Measurements from ENCODE around the gene ORAI2. TPM values are rescaled to one million over a fixed set of nuclear protein-coding genes. Genes with fewer than 3 reads are reported as not detected.
"Not testable (repeated sequence)": the region's sequence is repeated elsewhere in the genome, so short reads cannot be mapped to it uniquely, and the experiment has no call there.

Gene ORAI2
- total and polyA plus RNA-seq, 2 of the 8 experiments (the other 6 are each of a cell fraction or from before 2014, with no cell fraction given) = 20.7 to 35.2 TPM

GRCh38 chr7:102454932-102455331 is 21.6 kb downstream of the ORAI2 start:
- H2AFZ ChIP-seq (ENCODE audit: low read length); H3K56ac ChIP-seq (replicated peaks; ENCODE audit: insufficient read length, low read depth, low read length); H3K79me1 ChIP-seq (ENCODE audit: low read depth, low read length); H3K18ac ChIP-seq (ENCODE audit: extremely low read depth, low read length); H3K79me2 ChIP-seq (ENCODE audit: control insufficient read depth in 1 of 2, insufficient read depth in 2 of 2, low read length in 2 of 2); H3K9me3 ChIP-seq (ENCODE audit: insufficient read depth in 2 of 2, low read depth in 1 of 2, low read length in 1 of 2); H3K4ac ChIP-seq (replicated peaks; ENCODE audit: insufficient read length, low read depth, low read length); FAIRE-seq; H4K20me1 ChIP-seq (replicated peaks in 1 of 2; ENCODE audit: control insufficient read depth in 1 of 2, insufficient read depth in 2 of 2, low read length in 2 of 2); H2AK5ac ChIP-seq (ENCODE audit: low read depth, low read length); H4K5ac ChIP-seq (ENCODE audit: insufficient read length, low read depth, low read length); H4K8ac ChIP-seq (ENCODE audit: extremely low read depth, insufficient read depth, low read length); H2BK20ac ChIP-seq (ENCODE audit: low read length); H3K23me2 ChIP-seq (ENCODE audit: low read depth, low read length); DNase-seq (ENCODE audit: low read depth in 1 of 2, low spot score in 2 of 2); H3K4me3 ChIP-seq (ENCODE audit: extremely low read depth in 1 of 4, insufficient read depth in 2 of 4, low read depth in 3 of 4, low read length in 4 of 4); H2BK5ac ChIP-seq (ENCODE audit: low read depth, low read length); H3K4me1 ChIP-seq (replicated peaks in 1 of 4; ENCODE audit: control insufficient read depth in 3 of 4, insufficient read depth in 4 of 4, low read length in 3 of 4); H3K4me2 ChIP-seq (ENCODE audit: insufficient read depth in 1 of 2, low read depth in 2 of 2, low read length in 2 of 2); H3K9ac ChIP-seq (replicated peaks in 1 of 4; ENCODE audit: extremely low read depth in 1 of 4, low read depth in 3 of 4, low read length in 3 of 4); H3K27ac ChIP-seq (ENCODE audit: low read depth, low read length); H3K23ac ChIP-seq (ENCODE audit: insufficient read length); H2BK15ac ChIP-seq (ENCODE audit: low read length); H2BK12ac ChIP-seq (ENCODE audit: low read depth, low read length); H2BK120ac ChIP-seq (replicated peaks; ENCODE audit: low read depth, low read length); H4K91ac ChIP-seq (replicated peaks; ENCODE audit: insufficient read length, low read length); H3K27me3 ChIP-seq (replicated peaks in 1 of 4; ENCODE audit: control insufficient read depth in 3 of 4, extremely low read depth in 1 of 4, insufficient read depth in 3 of 4, low read length in 3 of 4); H3K14ac ChIP-seq (ENCODE audit: insufficient read length): not testable (repeated sequence)
- 92% methylated on average over 10 of the region's 10 CpGs; no CpG with 5 or more reads in 1 of the 2 experiments for WGBS, 2 experiments (ENCODE audit: extremely low coverage in 1 of 2, insufficient coverage in 1 of 2, insufficient read length in 1 of 2, insufficient replicate concordance in 2 of 2, low coverage in 1 of 2, low lambda C conversion rate in 2 of 2, missing lambda C conversion rate in 1 of 2)
- ChIA-PET POLR2A (ENCODE audit: partially characterized antibody) (interaction anchor here (1.3 to 4.5 kb wide), 6 partner anchors 8 to 59 kb away, joined by 3 to 27 read pairs (median 6); partner anchors contain the start of genes ALKBH4, LRWD1 and PRKRIP1), CTCF (ENCODE audit: partially characterized antibody) (interaction anchor here (0.8 to 1.0 kb wide), 2 partner anchors 15 to 145 kb away, joined by 3 to 4 read pairs; no protein-coding TSS in a partner anchor)
- H3K36me3 ChIP-seq (ENCODE audit: control insufficient read depth in 2 of 4, insufficient read depth in 4 of 4, low read length in 3 of 4) = peaks cover 7 to 22% (median 17%) of the 10 kb centered on the region in 4 experiments; a peak in 5 of 8 replicates
